ENCODE measurements around the gene USP17L27. TPM values are rescaled to one million over a fixed set of nuclear protein-coding genes. Genes with fewer than 3 reads are reported as not detected.
"Not testable (repeated sequence)": the region's sequence is repeated elsewhere in the genome, so short reads cannot be mapped to it uniquely, and the experiment has no call there.

Gene USP17L27
- total RNA-seq, 4 donors from 2014 or later = not detected

GRCh38 chr4:9362829-9363228 is 18.9 kb downstream of the USP17L27 start, which contains the start of gene USP17L30:
USP17L30 (plus strand) TSS chr4:9363129; CDS start chr4:9363129, 0 bp downstream.
- not testable (repeated sequence) for TF ChIP-seq CTCF (IDR thresholded peaks at IDR 0.05; ENCODE audit: low read depth)

GRCh38 chr4:9384126-9384525 is 40.2 kb downstream of the USP17L27 start:
- TF ChIP-seq CTCF (IDR thresholded peaks at IDR 0.05; ENCODE audit: low read depth) = no peak

Other genes starting within 250 kb of the USP17L27 start
- gene FAM90A26, start 173.7 kb upstream of the USP17L27 start, total RNA-seq = not detected
- gene USP17L10, start 133.5 kb upstream of the USP17L27 start, total RNA-seq = not detected
- gene USP17L11, start 128.7 kb upstream of the USP17L27 start, total RNA-seq = not detected
- not detected for gene USP17L12, start 124.0 kb upstream of the USP17L27 start, total RNA-seq
- not detected for gene USP17L13, start 119.3 kb upstream of the USP17L27 start, total RNA-seq
- not detected for gene USP17L15, start 109.8 kb upstream of the USP17L27 start, total RNA-seq
- not detected for gene USP17L17, start 100.3 kb upstream of the USP17L27 start, total RNA-seq
- not detected for gene USP17L18, start 95.5 kb upstream of the USP17L27 start, total RNA-seq
- not detected for gene USP17L19, start 90.8 kb upstream of the USP17L27 start, total RNA-seq
- gene USP17L20, start 86.0 kb upstream of the USP17L27 start, total RNA-seq = not detected
- not detected for gene USP17L21, start 81.3 kb upstream of the USP17L27 start, total RNA-seq
- not detected for gene USP17L22, start 76.5 kb upstream of the USP17L27 start, total RNA-seq
- not detected for gene USP17L24, start 19.0 kb upstream of the USP17L27 start, total RNA-seq
- gene USP17L25, start 14.2 kb upstream of the USP17L27 start, total RNA-seq = not detected
- gene USP17L26, start 9.5 kb upstream of the USP17L27 start, total RNA-seq = not detected
- gene USP17L5, start 4.7 kb upstream of the USP17L27 start, total RNA-seq = not detected
- gene USP17L28, start 4.7 kb downstream of the USP17L27 start, total RNA-seq = not detected
- not detected for gene USP17L29, start 9.5 kb downstream of the USP17L27 start, total RNA-seq
- gene USP17L30, start 19.0 kb downstream of the USP17L27 start, total RNA-seq = not detected
- not detected for gene DEFB131A, start 100.3 kb downstream of the USP17L27 start, total RNA-seq

Measured in subcutaneous adipose tissue (tissue), 4 donors.